Activated naive CD4-positive, alpha-beta T cell treated with anti-CD3 and anti-CD28 coated beads, Interleukin-2, amount 10 ng/mL, durations not matched to agents 7 days and 5 days (primary cell): ENCODE measurements around the gene LAMTOR5.
"Not testable (repeated sequence)": the region's sequence is repeated elsewhere in the genome, so short reads cannot be mapped to it uniquely, and the experiment has no call there.

ENCODE experiments used
- CTCF ChIA-PET: fragments of 350-600 bp; sonication (Branson Sonifier 250); formaldehyde crosslinking; loops from one replicate; lab custom pipeline; 2021; ENCODE audit warnings: antibody characterized with exemption; lab: Charles Lee
- DNase-seq: peaks from one replicate; pipeline ENCODE4 v3.0.0-alpha.2; 2020
- H3K27ac Mint-ChIP-seq: one replicate; pipeline ENCODE4 v1.8.0; 2021; ENCODE audit warnings: mild to moderate bottlenecking, moderate library complexity, mixed read lengths
- H3K27me3 Mint-ChIP-seq: one replicate; pipeline ENCODE4 v1.8.0; 2021; ENCODE audit warnings: mild to moderate bottlenecking, mixed read lengths
- H3K36me3 Mint-ChIP-seq: one replicate; pipeline ENCODE4 v1.8.0; 2021; ENCODE audit warnings: mixed read lengths
- H3K4me1 Mint-ChIP-seq: one replicate; pipeline ENCODE4 v1.8.0; 2021; ENCODE audit warnings: mixed read lengths
- H3K4me3 Mint-ChIP-seq: one replicate; pipeline ENCODE4 v1.8.0; 2021; ENCODE audit warnings: mild to moderate bottlenecking, moderate library complexity, mixed read lengths
- H3K9me3 Mint-ChIP-seq: one replicate; pipeline ENCODE4 v1.8.0; 2021; ENCODE audit warnings: mixed read lengths

Gene LAMTOR5

DNA sequence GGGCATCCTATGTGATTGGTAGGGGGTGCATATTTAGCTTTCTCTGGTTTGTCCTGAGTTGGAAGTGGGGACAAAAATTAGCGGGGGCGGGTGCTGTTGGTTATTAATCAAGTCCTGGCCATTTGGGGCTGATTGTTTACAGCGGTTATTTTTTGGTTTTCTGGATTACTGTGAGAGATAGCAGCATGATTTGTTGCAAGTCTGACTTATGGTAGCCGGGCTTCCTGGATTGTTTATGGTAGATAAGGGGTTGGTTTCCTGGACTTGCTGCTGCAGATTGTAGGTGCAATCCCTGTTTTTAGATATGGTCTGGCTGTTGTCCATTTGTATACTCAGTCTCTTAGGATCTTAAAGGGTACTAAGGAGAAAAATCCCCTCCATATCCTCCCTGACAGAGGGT, 31.4 kb upstream of the LAMTOR5 start:
- CTCF ChIA-PET, result interaction anchor here (0.8 kb wide), 1 partner anchor 21 kb away, joined by 3 read pairs; no protein-coding TSS in a partner anchor
- no peak overlapping the region for H3K4me3 Mint-ChIP-seq

DNA sequence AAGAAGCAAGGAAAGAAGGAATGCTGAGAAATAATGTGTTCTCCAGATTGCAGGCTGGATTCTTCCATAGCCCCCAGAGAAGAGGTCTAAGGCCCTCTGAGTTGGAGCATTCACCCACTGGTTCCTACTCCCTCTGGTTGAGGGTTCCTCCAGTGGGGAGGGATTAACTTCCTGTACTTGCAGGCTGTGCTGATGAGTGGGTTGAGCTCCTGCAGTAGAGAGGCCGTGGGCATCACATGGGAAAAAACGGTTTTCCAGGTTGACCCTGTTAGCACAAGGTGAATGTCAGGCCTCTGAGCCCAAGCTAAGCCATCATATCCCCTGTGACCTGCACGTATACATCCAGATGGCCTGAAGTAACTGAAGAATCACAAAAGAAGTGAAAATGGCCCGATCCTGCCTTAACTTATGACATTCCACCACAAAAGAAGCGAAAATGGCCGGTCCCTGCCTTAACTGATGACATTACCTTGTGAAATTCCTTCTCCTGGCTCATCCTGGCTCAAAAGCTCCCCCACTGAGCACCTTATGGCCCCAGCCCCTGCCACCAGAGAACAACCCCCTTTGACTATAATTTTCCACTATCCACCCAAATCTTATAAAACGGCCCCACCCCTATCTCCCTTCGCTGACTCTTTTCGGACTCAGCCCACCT, 30.3 kb upstream of the LAMTOR5 start:
- H3K4me3 Mint-ChIP-seq, DNase-seq, H3K4me1 Mint-ChIP-seq, H3K27ac Mint-ChIP-seq, H3K9me3 Mint-ChIP-seq, H3K36me3 Mint-ChIP-seq: not testable (repeated sequence)
- peaks cover 62% of the 10 kb centered on the region for H3K27me3 Mint-ChIP-seq
- CTCF ChIA-PET, result interaction anchor here (1.4 to 2.0 kb wide), 2 partner anchors 16 to 234 kb away, joined by 3 to 4 read pairs; no protein-coding TSS in a partner anchor

More for the DNA sequence above, 31.4 kb upstream of the LAMTOR5 start:
- Mint-ChIP-seq H3K36me3 (no peaks in the 10 kb centered on the region), H3K9me3 (no peaks in the 10 kb centered on the region), H3K27ac (no peak overlapping the region), H3K27me3 (peaks cover 62% of the 10 kb centered on the region), H3K4me1 (no peaks in the 10 kb centered on the region)
- DNase-seq, result no peak

DNA sequence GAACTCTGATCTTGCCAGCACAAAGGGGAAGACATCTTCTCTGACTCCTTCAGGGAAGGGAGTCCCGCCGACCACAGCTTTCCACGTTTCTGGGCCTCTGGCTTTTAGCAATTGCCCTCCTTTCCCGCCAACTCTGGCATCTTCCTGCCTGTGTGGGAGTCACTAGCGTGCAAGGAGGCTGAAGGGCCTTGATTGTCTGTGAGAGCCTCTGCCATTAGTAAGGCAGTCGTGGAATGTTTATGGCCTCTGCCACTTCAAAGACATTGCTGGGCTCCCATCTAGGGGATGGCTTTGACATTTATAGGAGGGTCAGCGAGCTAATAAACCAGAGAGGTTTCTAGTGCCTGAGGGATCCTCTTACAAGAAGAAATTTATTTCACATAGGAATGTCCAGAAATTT, 29.1 kb upstream of the LAMTOR5 start:
- no peaks in the 10 kb centered on the region for H3K36me3 Mint-ChIP-seq
- CTCF ChIA-PET, result interaction anchor here (0.6 to 2.0 kb wide), 3 partner anchors 24 to 248 kb away, joined by 3 to 5 read pairs (median 4); no protein-coding TSS in a partner anchor
- H3K27me3 Mint-ChIP-seq, result peaks cover 62% of the 10 kb centered on the region
- no peaks in the 10 kb centered on the region for H3K4me1 Mint-ChIP-seq
- no peak for DNase-seq
- H3K9me3 Mint-ChIP-seq, result no peaks in the 10 kb centered on the region
- H3K4me3 Mint-ChIP-seq, result no peak overlapping the region
- no peak overlapping the region for H3K27ac Mint-ChIP-seq

DNA sequence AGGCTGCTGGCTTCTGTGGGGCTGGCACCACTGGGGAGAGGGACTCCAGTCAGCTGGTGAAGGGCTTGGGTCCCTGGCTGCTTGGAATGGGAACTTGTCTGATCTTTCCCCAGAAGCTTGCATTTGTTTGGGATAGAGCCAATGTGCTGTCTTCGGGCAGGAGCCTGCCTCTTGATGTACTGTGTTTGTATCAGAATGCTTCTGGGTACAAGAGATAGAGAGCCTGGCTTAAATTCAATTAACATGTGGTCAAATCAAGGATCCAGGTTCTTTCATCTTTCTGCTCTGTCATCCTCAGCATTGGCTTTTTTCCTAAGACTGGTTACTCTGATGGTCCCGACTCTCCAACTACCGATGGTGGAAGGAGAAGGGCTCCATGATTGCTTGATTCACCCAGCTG, 27.5 kb upstream of the LAMTOR5 start:
- no peak overlapping the region for H3K27ac Mint-ChIP-seq
- CTCF ChIA-PET, result interaction anchor here (1.7 to 2.0 kb wide), 2 partner anchors 25 kb away, joined by 5 to 7 read pairs; no protein-coding TSS in a partner anchor
- H3K4me1 Mint-ChIP-seq, result no peaks in the 10 kb centered on the region
- no peaks in the 10 kb centered on the region for H3K9me3 Mint-ChIP-seq
- H3K4me3 Mint-ChIP-seq, result no peak overlapping the region
- H3K27me3 Mint-ChIP-seq, result peaks cover 65% of the 10 kb centered on the region
- no peak for DNase-seq
- no peaks in the 10 kb centered on the region for H3K36me3 Mint-ChIP-seq

DNA sequence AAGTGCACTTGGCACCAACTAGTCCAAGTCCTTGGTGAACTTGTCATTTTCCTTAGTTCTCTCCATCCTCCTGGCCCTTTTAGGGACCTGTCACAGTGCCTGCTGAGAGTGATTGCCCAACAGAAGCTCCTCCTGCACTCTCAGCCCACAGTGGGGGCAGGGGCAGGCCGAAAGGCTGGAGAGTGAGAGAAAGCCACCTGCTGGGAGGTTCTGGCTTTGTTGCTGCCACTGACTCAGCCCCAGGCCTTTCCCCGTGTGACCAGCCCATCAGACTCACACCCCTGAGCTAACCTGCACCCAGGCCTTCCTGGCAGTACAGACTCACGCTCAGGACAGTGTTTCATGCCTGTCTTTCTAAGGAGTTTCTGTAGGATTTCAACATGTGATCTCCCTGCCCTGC, 26.3 kb upstream of the LAMTOR5 start:
- H3K36me3 Mint-ChIP-seq, result no peaks in the 10 kb centered on the region
- no peak for DNase-seq
- H3K4me3 Mint-ChIP-seq, result no peak overlapping the region
- no peaks in the 10 kb centered on the region for H3K4me1 Mint-ChIP-seq
- CTCF ChIA-PET, result interaction anchor here (0.6 to 1.7 kb wide), 3 partner anchors 26 to 226 kb away, joined by 3 to 7 read pairs (median 3); no protein-coding TSS in a partner anchor
- no peaks in the 10 kb centered on the region for H3K9me3 Mint-ChIP-seq
- H3K27ac Mint-ChIP-seq, result no peak overlapping the region
- peaks cover 62% of the 10 kb centered on the region for H3K27me3 Mint-ChIP-seq

DNA sequence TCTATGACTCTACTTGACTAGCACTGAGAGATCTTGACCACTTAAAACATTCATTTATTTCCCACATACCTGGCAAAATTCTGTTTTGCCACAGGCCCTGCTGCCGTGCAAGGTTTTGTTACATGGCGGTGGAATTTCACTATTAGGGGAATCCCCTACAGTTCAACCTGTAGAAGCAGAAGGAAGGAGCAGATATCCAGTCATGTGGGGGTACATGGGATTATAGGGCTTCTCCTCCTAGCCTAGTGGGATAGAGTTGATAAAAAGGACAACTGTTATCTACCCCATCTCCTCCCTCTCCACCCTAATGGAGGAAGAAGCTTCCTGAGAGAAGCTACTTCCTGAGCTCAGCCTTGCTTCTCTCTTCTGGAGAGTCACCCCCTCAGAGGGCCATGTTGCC, 25.7 kb upstream of the LAMTOR5 start:
- Mint-ChIP-seq H3K4me3 (no peak overlapping the region), H3K36me3 (no peaks in the 10 kb centered on the region), H3K4me1 (no peaks in the 10 kb centered on the region), H3K9me3 (no peaks in the 10 kb centered on the region), H3K27ac (no peak overlapping the region), H3K27me3 (peaks cover 64% of the 10 kb centered on the region)
- no peak for DNase-seq
- CTCF ChIA-PET, result interaction anchor here (1.7 kb wide), 1 partner anchor 27 kb away, joined by 7 read pairs; no protein-coding TSS in a partner anchor

DNA sequence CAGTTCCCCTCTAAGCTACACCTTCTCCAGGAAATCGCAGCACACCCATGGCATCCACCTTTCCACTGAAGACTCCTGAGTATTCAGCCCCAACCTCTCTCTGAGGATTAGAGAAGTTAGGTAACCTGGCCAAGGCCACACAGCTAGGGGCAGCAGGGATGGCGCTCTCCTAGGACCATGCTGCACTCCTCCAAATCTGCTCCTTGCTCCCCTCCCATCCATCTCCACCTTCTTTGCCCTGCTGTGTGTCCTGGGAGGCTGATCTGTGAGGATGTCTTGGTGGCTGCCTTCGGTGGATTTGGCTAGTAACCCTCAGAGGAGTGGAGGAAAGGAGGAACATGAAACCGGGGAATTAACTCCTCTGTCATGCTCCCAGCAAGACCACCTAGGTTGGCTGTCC, 23.4 kb upstream of the LAMTOR5 start:
- Mint-ChIP-seq H3K27ac (no peak overlapping the region), H3K4me3 (no peak overlapping the region), H3K27me3 (peaks cover 65% of the 10 kb centered on the region), H3K36me3 (no peaks in the 10 kb centered on the region), H3K9me3 (no peaks in the 10 kb centered on the region), H3K4me1 (no peaks in the 10 kb centered on the region)
- no peak for DNase-seq
- CTCF ChIA-PET, result interaction anchor here (0.9 to 2.4 kb wide), 7 partner anchors 15 to 234 kb away, joined by 3 to 10 read pairs (median 4); no protein-coding TSS in a partner anchor

DNA sequence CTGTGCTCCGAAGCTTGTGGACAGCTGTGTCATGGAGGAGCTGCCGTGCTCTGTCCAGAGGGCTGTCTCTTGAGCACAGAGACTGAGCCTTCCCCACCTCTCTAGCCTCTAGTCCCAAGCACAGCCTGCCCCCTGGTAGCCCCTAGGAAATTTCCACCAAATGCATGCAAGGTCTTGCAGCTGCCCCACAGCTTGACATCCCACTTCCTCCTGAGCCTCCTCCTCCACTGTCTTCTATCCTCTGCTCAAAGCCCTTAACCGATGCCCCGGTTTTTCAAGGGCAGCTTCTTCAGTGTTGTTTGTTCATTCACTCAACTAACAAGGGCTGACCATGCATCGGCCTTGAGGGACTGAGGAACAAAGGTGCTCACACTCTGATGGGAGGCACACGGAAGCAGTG, 22.9 kb upstream of the LAMTOR5 start:
- Mint-ChIP-seq H3K4me3 (no peak overlapping the region), H3K27ac (no peak overlapping the region), H3K9me3 (no peaks in the 10 kb centered on the region), H3K36me3 (no peaks in the 10 kb centered on the region), H3K27me3 (peaks cover 68% of the 10 kb centered on the region), H3K4me1 (no peaks in the 10 kb centered on the region)
- CTCF ChIA-PET, result interaction anchor here (0.6 to 2.4 kb wide), 7 partner anchors 18 to 231 kb away, joined by 3 to 10 read pairs (median 4); no protein-coding TSS in a partner anchor
- no peak for DNase-seq

DNA sequence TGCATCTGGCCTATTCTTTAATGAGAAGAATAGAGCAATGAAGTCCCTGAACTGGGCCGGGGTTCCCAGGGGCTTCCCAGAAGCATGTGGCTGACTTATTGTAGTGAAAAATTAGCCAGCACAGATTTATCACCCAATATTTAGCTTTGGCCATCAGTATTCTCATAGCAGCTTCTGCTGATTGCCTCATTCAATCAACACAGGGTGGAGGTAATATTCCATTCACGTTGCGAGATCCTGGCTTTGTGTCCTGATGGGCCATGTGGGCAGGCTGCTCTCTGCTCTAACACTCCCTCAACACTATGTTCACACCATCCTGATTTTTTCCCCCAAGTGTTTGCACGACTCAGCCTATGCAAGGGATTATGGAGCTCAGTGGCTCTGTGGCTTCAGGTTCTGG, 21.5 kb upstream of the LAMTOR5 start:
- Mint-ChIP-seq H3K4me3 (no peak overlapping the region), H3K4me1 (no peaks in the 10 kb centered on the region), H3K27me3 (peaks cover 66% of the 10 kb centered on the region), H3K36me3 (no peaks in the 10 kb centered on the region), H3K9me3 (no peaks in the 10 kb centered on the region), H3K27ac (no peak overlapping the region)
- CTCF ChIA-PET, result interaction anchor here (0.7 to 1.9 kb wide), 3 partner anchors 16 to 232 kb away, joined by 3 to 7 read pairs (median 3); no protein-coding TSS in a partner anchor
- no peak for DNase-seq

DNA sequence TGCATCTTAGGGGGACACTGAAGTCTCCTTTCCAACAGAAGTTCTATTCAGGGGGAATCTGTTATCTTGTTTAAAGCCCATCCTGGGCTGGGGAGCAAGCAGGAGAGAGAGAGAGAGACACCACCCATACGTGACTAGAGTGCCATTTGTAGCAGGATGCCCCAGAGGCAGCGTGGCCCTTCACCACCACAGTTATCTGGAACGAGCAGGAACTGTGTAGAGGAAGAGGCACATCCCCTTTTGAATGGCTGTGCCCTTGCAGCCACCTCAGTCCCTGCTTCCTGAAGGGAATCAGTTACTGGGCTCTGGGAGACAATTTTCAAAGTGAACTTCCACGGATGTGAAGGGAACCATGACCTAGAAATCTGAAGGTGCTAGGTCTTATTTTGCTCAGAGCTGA, 19.4 kb upstream of the LAMTOR5 start:
- Mint-ChIP-seq H3K9me3 (no peaks in the 10 kb centered on the region), H3K36me3 (no peaks in the 10 kb centered on the region), H3K27me3 (peaks cover 61% of the 10 kb centered on the region), H3K4me3 (no peak overlapping the region), H3K4me1 (no peaks in the 10 kb centered on the region), H3K27ac (no peak overlapping the region)
- CTCF ChIA-PET, result interaction anchor here (1.1 kb wide), 1 partner anchor 33 kb away, joined by 3 read pairs; no protein-coding TSS in a partner anchor
- no peak for DNase-seq

DNA sequence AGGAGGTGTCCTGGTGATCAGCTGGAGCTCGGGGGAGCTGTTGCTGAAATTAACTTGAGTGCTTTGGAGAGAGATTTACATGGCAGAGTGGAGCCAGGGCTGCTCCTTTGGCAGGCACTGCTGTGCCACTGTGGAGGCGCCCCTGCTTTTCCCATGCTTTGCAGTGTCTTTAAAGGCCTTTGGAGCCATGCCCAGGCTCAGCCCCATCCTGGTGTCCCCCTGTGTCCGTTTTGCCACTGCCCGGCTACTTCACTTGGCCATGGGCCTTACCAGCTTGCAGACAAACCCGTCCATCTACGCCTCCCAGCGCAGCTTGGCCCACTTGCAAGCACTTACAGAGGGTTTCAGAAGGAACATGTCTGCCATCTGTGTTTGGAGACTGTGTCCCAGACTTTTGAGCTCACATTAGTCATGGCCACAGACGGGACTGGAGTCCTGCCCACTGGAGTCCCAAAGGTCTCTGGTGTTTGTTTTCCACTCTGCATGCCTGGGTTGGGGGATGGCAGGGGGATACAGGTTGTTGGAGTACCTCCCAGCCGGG, 18.2 kb upstream of the LAMTOR5 start:
- Mint-ChIP-seq H3K4me3 (no peak overlapping the region), H3K27ac (no peak overlapping the region), H3K4me1 (peaks cover 4% of the 10 kb centered on the region), H3K36me3 (no peaks in the 10 kb centered on the region), H3K27me3 (peaks cover 50% of the 10 kb centered on the region), H3K9me3 (no peaks in the 10 kb centered on the region)
- CTCF ChIA-PET, result interaction anchor here (0.6 to 1.1 kb wide), 2 partner anchors 34 to 648 kb away, joined by 3 read pairs; no protein-coding TSS in a partner anchor
- DNase-seq, result no peak

DNA sequence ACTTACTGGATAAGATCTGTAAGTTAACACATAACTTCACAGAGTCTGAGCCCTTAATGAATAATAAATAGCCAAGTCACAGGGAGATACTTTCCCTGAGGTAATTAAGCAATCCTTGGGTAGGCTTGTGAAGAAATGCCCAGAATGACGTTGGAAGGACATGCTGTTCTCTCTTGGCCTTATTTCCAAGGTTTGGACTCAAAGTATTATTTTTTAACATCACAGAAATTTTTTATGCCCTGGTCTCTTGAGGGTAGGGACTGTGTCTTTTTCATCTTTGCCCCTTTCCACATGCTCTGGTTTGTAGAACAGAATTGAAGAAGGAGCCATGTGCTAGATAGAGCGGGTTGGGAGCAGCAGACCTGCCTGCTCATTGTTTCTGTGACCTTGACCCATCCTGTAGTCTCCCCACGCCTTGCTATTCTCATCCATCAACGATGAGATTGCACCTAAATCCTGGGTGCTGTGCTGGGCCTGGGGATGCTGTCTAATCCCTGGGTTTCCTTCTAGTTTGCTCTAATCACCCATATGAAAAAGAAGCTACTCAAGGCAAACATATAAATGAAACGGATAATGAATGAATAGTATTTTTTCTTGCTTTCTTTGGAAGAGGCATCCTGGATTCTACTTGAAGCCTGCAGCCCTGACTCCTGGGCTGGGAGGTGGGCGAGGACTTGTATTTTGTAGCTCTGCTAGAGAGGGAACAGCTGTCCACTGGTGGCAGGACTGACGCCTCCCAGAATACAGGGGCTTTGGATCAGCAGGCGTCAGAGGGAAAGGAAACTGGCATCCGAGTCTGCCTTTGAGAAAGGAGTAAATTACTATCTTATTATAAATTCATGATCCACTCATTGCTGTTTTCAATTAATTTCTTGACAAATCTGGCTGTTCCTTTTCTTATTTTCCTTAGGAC, 17.5 kb upstream of the LAMTOR5 start:
- H3K36me3 Mint-ChIP-seq, result no peaks in the 10 kb centered on the region
- H3K4me1 Mint-ChIP-seq, result peaks cover 4% of the 10 kb centered on the region
- DNase-seq, result no peak
- peaks cover 45% of the 10 kb centered on the region for H3K27me3 Mint-ChIP-seq
- H3K4me3 Mint-ChIP-seq, result no peak overlapping the region
- CTCF ChIA-PET, result interaction anchor here (0.6 kb wide), 1 partner anchor 647 kb away, joined by 3 read pairs; no protein-coding TSS in a partner anchor
- H3K27ac Mint-ChIP-seq, result no peak overlapping the region
- no peaks in the 10 kb centered on the region for H3K9me3 Mint-ChIP-seq

DNA sequence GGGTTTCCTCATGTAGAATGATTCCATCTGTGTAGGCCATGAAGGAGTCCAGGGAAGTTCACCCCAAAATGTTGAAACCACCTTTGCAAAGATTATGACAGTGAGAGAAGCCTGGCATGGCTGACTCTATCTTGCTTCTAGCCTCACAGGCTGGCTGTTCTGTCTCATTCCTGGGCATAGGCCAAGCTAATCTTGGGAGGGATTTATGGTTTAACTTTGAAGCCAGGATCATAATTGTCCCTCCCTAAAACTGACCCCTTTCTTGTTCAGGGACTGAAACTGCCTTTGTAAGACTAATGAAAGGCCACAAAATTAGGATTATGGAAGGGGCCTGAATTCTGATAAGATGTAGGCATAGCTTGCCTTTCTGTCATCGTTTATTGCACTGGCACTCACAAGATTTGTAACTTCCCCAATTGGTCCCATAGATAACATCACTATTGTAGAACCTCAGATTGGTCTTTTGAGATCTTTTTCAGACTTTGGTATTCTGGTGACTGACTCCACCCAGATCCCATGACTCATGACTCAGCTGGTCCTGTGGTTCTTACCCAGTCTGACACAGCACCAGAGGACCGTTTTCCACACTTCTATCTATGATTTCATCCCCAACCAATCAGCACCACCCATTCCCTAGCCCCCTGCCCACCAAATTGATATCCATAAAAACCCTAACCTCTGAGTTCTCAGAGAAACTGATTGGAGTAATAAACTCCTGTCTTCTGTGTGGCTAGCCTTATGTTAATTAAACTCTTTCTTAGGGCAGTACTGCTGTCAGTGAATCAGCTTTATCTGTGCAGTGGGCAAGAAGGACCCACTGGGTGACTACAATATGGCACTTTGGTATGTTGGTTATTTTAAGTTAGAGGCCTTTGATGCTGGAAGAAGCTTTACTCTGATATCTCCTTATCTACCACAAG, 13.6 kb upstream of the LAMTOR5 start:
- DNase-seq, result no peak
- Mint-ChIP-seq H3K36me3 (no peaks in the 10 kb centered on the region), H3K27me3 (peaks cover 30% of the 10 kb centered on the region), H3K9me3 (no peaks in the 10 kb centered on the region), H3K27ac (no peak overlapping the region), H3K4me3 (no peak overlapping the region), H3K4me1 (peaks cover 4% of the 10 kb centered on the region)
- CTCF ChIA-PET, result interaction anchor here (1.0 to 1.2 kb wide), 3 partner anchors 9 to 214 kb away, joined by 3 to 4 read pairs (median 4); no protein-coding TSS in a partner anchor
